ENCODE measurements around the gene LRRTM1. TPM values are rescaled to one million over a fixed set of nuclear protein-coding genes. Genes with fewer than 3 reads are reported as not detected.

LRRTM1 gene
- total RNA-seq, result 6.7 TPM

GRCh38 chr2:80303909-80304837 lies at the start of gene LRRTM1:
Gene LRRTM1 (minus strand): TSS chr2:80304752. CDS start chr2:80303819, 933 bp downstream.
- intact Hi-C loops (cut with DNase I), result no loop called here
- peak within 1 kb of the TSS in 1 of 2 donors; percentile 23 for H3K4me3 ChIP-seq
- no peak for TF ChIP-seq CTCF (IDR thresholded peaks at IDR 0.05)
- peaks cover 8% of the 10 kb centered on the region for H3K27me3 ChIP-seq
- no peaks in the 10 kb centered on the region for H3K36me3 ChIP-seq
- H3K27ac ChIP-seq, result no peak within 1 kb of the TSS
- DNase-seq (ENCODE audit: low spot score in 2 of 2), result no peak
- H3K9me3 ChIP-seq, result no peaks in the 10 kb centered on the region
- H3K4me1 ChIP-seq, result no peaks in the 10 kb centered on the region

- Histone ChIP-seq H3K36me3 (no peaks in the 10 kb centered on the region), H3K27me3 (no peaks in the 10 kb centered on the region), H3K4me3 (no peak overlapping the region), H3K27ac (no peak overlapping the region), H3K4me1 (no peaks in the 10 kb centered on the region), H3K9me3 (no peaks in the 10 kb centered on the region)
- TF ChIP-seq CTCF (IDR thresholded peaks at IDR 0.05), result no peak
- intact Hi-C loops (cut with DNase I), result no loop called here
- no peak for DNase-seq (ENCODE audit: low spot score in 2 of 2)
These were observed 46.7 kb upstream of the LRRTM1 start for GRCh38 chr2:80351231-80351630.

GRCh38 chr2:80348953-80349352 lies 44.4 kb upstream of the LRRTM1 start:
- DNase-seq (ENCODE audit: low spot score in 2 of 2), result no peak
- Histone ChIP-seq H3K27ac (no peak overlapping the region), H3K4me1 (no peaks in the 10 kb centered on the region), H3K4me3 (no peak overlapping the region), H3K36me3 (no peaks in the 10 kb centered on the region), H3K27me3 (no peaks in the 10 kb centered on the region), H3K9me3 (no peaks in the 10 kb centered on the region)
- TF ChIP-seq CTCF (IDR thresholded peaks at IDR 0.05), result no peak
- intact Hi-C loops (cut with DNase I), result no loop called here

- H3K27ac ChIP-seq, result no peak overlapping the region
- no peaks in the 10 kb centered on the region for H3K36me3 ChIP-seq
- H3K27me3 ChIP-seq, result no peaks in the 10 kb centered on the region
- no peak for DNase-seq (ENCODE audit: low spot score in 2 of 2)
- H3K4me3 ChIP-seq, result no peak overlapping the region
- H3K9me3 ChIP-seq, result no peaks in the 10 kb centered on the region
- TF ChIP-seq CTCF (IDR thresholded peaks at IDR 0.05), result no peak
- H3K4me1 ChIP-seq, result no peaks in the 10 kb centered on the region
- intact Hi-C loops (cut with DNase I), result no loop called here
These were observed 43.5 kb upstream of the LRRTM1 start for GRCh38 chr2:80348078-80348477.

- Histone ChIP-seq H3K4me3 (no peak overlapping the region), H3K4me1 (no peaks in the 10 kb centered on the region), H3K27ac (no peak overlapping the region), H3K36me3 (no peaks in the 10 kb centered on the region), H3K27me3 (no peaks in the 10 kb centered on the region), H3K9me3 (no peaks in the 10 kb centered on the region)
- DNase-seq (ENCODE audit: low spot score in 2 of 2), result no peak
- TF ChIP-seq CTCF (IDR thresholded peaks at IDR 0.05), result no peak
- intact Hi-C loops (cut with DNase I), result no loop called here
These were observed 35.5 kb upstream of the LRRTM1 start for GRCh38 chr2:80340022-80340421.

All from ascending aorta (tissue), 2 donors.